Measurements from ENCODE around the gene LEMD3.

DNA sequence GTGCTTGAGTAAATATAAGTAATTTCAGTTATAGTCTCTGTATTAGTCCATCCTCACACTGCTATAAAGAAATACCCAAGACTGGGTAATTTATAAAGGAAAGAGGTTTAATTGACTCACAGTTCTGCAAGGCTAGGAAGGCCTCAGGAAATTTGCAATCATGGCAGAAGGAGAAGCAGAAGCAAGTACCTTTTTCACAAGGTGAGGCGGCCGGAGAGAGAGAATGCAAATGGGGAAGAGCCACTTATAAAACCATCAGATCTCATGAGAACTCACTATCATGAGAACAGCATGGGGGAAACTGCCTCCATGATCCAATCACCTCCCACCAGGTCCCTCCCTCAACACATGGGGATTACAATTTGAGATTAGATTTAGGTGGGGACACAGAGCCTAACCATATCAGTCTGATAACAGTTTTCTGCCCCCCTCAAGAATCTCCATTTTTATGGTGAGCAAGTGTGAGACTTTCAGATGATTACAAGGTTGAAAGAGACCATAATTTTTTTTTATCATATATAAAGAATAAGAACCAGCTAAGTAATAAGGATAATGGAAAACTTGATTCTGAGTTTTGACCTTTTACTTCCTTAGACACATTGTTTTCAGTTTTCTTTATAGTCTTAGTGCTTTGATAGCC lies 35.6 kb downstream of the LEMD3 start:
- TF ChIP-seq, protein P1, sequence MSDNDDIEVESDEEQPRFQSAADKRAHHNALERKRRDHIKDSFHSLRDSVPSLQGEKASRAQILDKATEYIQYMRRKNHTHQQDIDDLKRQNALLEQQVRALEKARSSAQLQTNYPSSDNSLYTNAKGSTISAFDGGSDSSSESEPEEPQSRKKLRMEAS (IDR thresholded peaks at IDR 0.05): no peak
- TF ChIP-seq, protein P2, sequence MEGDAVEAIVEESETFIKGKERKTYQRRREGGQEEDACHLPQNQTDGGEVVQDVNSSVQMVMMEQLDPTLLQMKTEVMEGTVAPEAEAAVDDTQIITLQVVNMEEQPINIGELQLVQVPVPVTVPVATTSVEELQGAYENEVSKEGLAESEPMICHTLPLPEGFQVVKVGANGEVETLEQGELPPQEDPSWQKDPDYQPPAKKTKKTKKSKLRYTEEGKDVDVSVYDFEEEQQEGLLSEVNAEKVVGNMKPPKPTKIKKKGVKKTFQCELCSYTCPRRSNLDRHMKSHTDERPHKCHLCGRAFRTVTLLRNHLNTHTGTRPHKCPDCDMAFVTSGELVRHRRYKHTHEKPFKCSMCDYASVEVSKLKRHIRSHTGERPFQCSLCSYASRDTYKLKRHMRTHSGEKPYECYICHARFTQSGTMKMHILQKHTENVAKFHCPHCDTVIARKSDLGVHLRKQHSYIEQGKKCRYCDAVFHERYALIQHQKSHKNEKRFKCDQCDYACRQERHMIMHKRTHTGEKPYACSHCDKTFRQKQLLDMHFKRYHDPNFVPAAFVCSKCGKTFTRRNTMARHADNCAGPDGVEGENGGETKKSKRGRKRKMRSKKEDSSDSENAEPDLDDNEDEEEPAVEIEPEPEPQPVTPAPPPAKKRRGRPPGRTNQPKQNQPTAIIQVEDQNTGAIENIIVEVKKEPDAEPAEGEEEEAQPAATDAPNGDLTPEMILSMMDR (IDR thresholded peaks at IDR 0.05; ENCODE audit: control extremely low read depth in 1 of 3, insufficient read depth in 1 of 3, low read depth in 1 of 3, low read length in 3 of 3): no peak
- no peak for TF ChIP-seq SP2 (IDR thresholded peaks at IDR 0.05; ENCODE audit: low read length)
- no peak for TF ChIP-seq JUND (IDR thresholded peaks at IDR 0.05; ENCODE audit: low read length)

Data from H1 (cell line).